ENCODE data around the gene FYN. TPM values are rescaled to one million over a fixed set of nuclear protein-coding genes. Genes with fewer than 3 reads are reported as not detected.

The FYN gene
- total RNA-seq, 1 donor from 2014 or later = 525 TPM

GRCh38 chr6:111710439-111710838 lies 162.8 kb downstream of the FYN start:
- DNase-seq = no peak
- TF ChIP-seq CTCF (IDR thresholded peaks at IDR 0.05; ENCODE audit: partially characterized antibody, unreplicated experiment) = no peak
- Mint-ChIP-seq H3K4me3 (ENCODE audit: unreplicated experiment) (peak overlapping the region; percentile 60), H3K4me1 (ENCODE audit: low read depth, unreplicated experiment) (peaks cover 47% of the 10 kb centered on the region), H3K27ac (ENCODE audit: unreplicated experiment) (peak overlapping the region; percentile 95), H3K9me3 (ENCODE audit: unreplicated experiment) (peaks cover 13% of the 10 kb centered on the region), H3K27me3 (ENCODE audit: unreplicated experiment) (peaks cover 3% of the 10 kb centered on the region), H3K36me3 (ENCODE audit: unreplicated experiment) (no peaks in the 10 kb centered on the region)

GRCh38 chr6:111709615-111710398 lies 163.4 kb downstream of the FYN start:
- Mint-ChIP-seq H3K4me1 (ENCODE audit: low read depth, unreplicated experiment) (peaks cover 44% of the 10 kb centered on the region), H3K36me3 (ENCODE audit: unreplicated experiment) (no peaks in the 10 kb centered on the region), H3K27me3 (ENCODE audit: unreplicated experiment) (peaks cover 3% of the 10 kb centered on the region), H3K27ac (ENCODE audit: unreplicated experiment) (peak overlapping the region; percentile 59), H3K9me3 (ENCODE audit: unreplicated experiment) (peaks cover 13% of the 10 kb centered on the region), H3K4me3 (ENCODE audit: unreplicated experiment) (peak overlapping the region; percentile 38)
- DNase-seq = peak; percentile 48
- TF ChIP-seq CTCF (IDR thresholded peaks at IDR 0.05; ENCODE audit: partially characterized antibody, unreplicated experiment) = peak; percentile 68

- H3K4me3 Mint-ChIP-seq (ENCODE audit: unreplicated experiment) = no peak overlapping the region
- no peak for TF ChIP-seq CTCF (IDR thresholded peaks at IDR 0.05; ENCODE audit: partially characterized antibody, unreplicated experiment)
- no peaks in the 10 kb centered on the region for H3K36me3 Mint-ChIP-seq (ENCODE audit: unreplicated experiment)
- H3K4me1 Mint-ChIP-seq (ENCODE audit: low read depth, unreplicated experiment) = peaks cover 44% of the 10 kb centered on the region
- H3K27ac Mint-ChIP-seq (ENCODE audit: unreplicated experiment) = peak overlapping the region; percentile 59
- H3K9me3 Mint-ChIP-seq (ENCODE audit: unreplicated experiment) = peaks cover 13% of the 10 kb centered on the region
- DNase-seq = no peak
- H3K27me3 Mint-ChIP-seq (ENCODE audit: unreplicated experiment) = peaks cover 3% of the 10 kb centered on the region
Measured at GRCh38 chr6:111709201-111709600, 164.1 kb downstream of the FYN start.

- H3K27ac Mint-ChIP-seq (ENCODE audit: unreplicated experiment) = peak overlapping the region; percentile 52
- peaks cover 3% of the 10 kb centered on the region for H3K27me3 Mint-ChIP-seq (ENCODE audit: unreplicated experiment)
- peaks cover 40% of the 10 kb centered on the region for H3K4me1 Mint-ChIP-seq (ENCODE audit: low read depth, unreplicated experiment)
- DNase-seq = no peak
- no peaks in the 10 kb centered on the region for H3K36me3 Mint-ChIP-seq (ENCODE audit: unreplicated experiment)
- no peak overlapping the region for H3K4me3 Mint-ChIP-seq (ENCODE audit: unreplicated experiment)
- peaks cover 16% of the 10 kb centered on the region for H3K9me3 Mint-ChIP-seq (ENCODE audit: unreplicated experiment)
- no peak for TF ChIP-seq CTCF (IDR thresholded peaks at IDR 0.05; ENCODE audit: partially characterized antibody, unreplicated experiment)
Measured at GRCh38 chr6:111707773-111708172, 165.5 kb downstream of the FYN start.

GRCh38 chr6:111706841-111707391 lies 166.3 kb downstream of the FYN start:
- no peak for DNase-seq
- Mint-ChIP-seq H3K27ac (ENCODE audit: unreplicated experiment) (no peak overlapping the region), H3K4me3 (ENCODE audit: unreplicated experiment) (no peak overlapping the region), H3K27me3 (ENCODE audit: unreplicated experiment) (peaks cover 3% of the 10 kb centered on the region), H3K9me3 (ENCODE audit: unreplicated experiment) (peaks cover 11% of the 10 kb centered on the region), H3K4me1 (ENCODE audit: low read depth, unreplicated experiment) (peaks cover 35% of the 10 kb centered on the region), H3K36me3 (ENCODE audit: unreplicated experiment) (no peaks in the 10 kb centered on the region)
- no peak for TF ChIP-seq CTCF (IDR thresholded peaks at IDR 0.05; ENCODE audit: partially characterized antibody, unreplicated experiment)
